Stimulated activated naive B cell treated with anti-CD40 and anti-IgM and Interleukin-4, amounts not matched to agents 10 μg/mL and 1 μg/mL and 100 μg/mL, for 72 hours (primary cell): ENCODE measurements around the gene TRERF1.

Experiments
- ATAC-seq, 2 donors: fragments of 150-1000 bp; cut with Tn5 transposase; replicated peaks; 2 replicates each; pipeline ENCODE4 v1.10.0; 2021; ENCODE audit warnings: moderate library complexity in 1 of 2
- DNase-seq: peaks from one replicate; pipeline ENCODE4 v3.0.0; 2021
- H3K27ac Mint-ChIP-seq: one replicate; pipeline ENCODE4 v1.8.0; 2022; ENCODE audit warnings: mild to moderate bottlenecking, mixed read lengths
- H3K27me3 Mint-ChIP-seq, 2 donors: one replicate each; pipeline ENCODE4 v1.8.0; 2022; ENCODE audit warnings: mixed read lengths in 2 of 2
- H3K36me3 Mint-ChIP-seq, 2 donors: one replicate each; pipeline ENCODE4 v1.8.0; 2022; ENCODE audit warnings: mixed read lengths in 2 of 2, mild to moderate bottlenecking in 1 of 2
- H3K4me1 Mint-ChIP-seq, 2 donors: one replicate each; pipeline ENCODE4 v1.8.0; 2022; ENCODE audit warnings: mixed read lengths in 2 of 2, mild to moderate bottlenecking in 1 of 2
- H3K4me3 Mint-ChIP-seq, 2 donors: one replicate each; pipeline ENCODE4 v1.8.0; 2022; ENCODE audit warnings: mild to moderate bottlenecking in 2 of 2, mixed read lengths in 2 of 2, moderate library complexity in 1 of 2
- H3K9me3 Mint-ChIP-seq, 2 donors: one replicate each; pipeline ENCODE4 v1.8.0; 2022; ENCODE audit warnings: mixed read lengths in 2 of 2, mild to moderate bottlenecking in 1 of 2

The TRERF1 gene

DNA sequence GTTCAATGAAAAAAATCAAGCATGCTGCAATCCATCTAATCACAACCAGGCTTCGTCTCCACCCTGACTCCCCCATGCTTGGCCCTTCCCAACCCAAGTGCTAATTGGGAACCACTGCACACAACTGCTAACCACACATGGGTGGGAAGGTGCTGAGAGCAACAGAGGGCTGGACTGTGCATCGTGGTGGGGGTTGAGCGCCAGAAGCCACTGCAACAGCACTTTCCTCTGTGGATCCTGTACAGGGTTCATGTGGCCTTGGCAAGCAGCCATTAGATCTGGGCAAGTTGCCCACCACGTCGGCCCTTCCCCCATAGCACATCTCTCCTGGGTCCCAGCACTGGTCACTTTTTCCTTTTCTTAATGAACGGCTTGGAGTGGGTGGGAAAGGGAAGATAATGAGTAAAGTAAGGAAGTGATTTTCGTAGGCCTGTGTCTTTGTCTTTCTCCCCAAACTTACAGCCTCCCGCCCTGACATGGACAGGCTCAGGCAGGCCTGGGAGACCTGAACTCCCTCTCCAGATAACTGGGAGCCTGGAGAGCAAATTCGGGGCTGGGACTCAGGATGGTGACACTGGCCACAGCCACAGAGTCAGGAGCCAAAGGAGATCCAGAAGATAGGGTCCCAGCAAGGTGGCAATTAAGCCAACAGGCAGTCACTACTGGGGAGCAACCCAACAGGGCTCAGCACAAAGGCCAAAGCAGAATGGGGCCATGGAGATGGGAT, 199.7 kb downstream of the TRERF1 start:
- Mint-ChIP-seq H3K9me3 (no peaks in the 10 kb centered on the region), H3K27ac (no peak overlapping the region), H3K4me1 (no peaks in the 10 kb centered on the region), H3K36me3 (peaks cover 0 to 1% of the 10 kb centered on the region in 2 donors), H3K27me3 (no peaks in the 10 kb centered on the region), H3K4me3 (no peak overlapping the region)
- no peak for ATAC-seq
- DNase-seq: no peak

DNA sequence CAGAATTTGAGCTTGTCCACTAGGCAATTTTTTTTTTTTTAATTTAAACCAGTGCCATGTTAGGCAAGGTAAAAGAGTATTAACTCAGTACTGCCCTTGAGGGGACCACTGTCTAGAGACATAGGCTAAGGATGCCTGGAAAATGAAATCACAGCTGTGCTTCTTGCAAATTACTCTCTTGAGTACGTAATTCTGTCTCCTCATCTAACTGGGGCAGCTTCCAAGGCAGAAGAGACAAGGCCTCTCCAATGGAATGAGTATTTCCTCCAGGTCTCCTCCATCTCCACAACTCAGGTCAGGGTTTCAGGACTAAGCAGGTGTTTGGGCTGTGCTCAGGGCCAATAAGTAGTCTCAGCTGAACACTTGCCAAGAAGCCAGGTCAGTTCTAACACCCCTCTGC, 200.2 kb downstream of the TRERF1 start:
- peaks cover 0 to 1% of the 10 kb centered on the region in 2 donors for H3K36me3 Mint-ChIP-seq
- H3K27ac Mint-ChIP-seq: no peak overlapping the region
- DNase-seq (no peak), ATAC-seq (no peak)
- H3K27me3 Mint-ChIP-seq: no peaks in the 10 kb centered on the region
- H3K4me1 Mint-ChIP-seq: no peaks in the 10 kb centered on the region
- no peak overlapping the region for H3K4me3 Mint-ChIP-seq
- no peaks in the 10 kb centered on the region for H3K9me3 Mint-ChIP-seq

DNA sequence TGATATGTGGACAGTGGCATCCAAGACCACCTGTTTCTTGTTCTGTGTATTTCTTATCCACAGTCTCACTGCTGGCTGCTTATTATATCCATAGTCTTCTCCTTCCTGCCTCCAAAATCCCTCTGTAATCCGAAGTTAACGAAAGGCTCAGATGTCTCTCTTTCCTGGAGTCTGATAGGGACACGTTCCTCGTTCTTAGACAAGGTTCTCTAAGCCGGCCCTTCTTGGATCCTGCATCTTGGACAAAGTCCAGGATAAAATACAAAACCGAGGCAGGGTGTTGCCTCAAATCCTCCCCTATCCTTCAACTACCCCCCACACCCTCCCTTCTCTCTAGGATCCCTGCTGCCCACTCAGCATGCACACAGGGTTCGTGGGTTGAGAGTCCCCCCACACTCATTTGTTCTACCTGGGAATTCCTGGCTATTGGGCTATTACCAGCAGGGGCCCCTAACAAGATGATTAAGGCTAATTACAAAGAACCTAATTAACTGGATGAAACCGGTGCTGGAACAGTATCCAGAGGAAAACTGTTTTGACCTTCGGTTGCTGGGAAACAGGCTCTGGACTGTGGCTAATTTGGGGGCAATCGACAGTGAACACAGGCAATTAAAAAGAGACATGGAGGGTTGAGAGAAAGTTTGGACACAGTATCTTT, 201.3 kb downstream of the TRERF1 start:
- no peak for DNase-seq
- peaks cover 0 to 1% of the 10 kb centered on the region in 2 donors for H3K36me3 Mint-ChIP-seq
- ATAC-seq: no peak
- no peak overlapping the region for H3K27ac Mint-ChIP-seq
- H3K27me3 Mint-ChIP-seq: no peaks in the 10 kb centered on the region
- H3K4me3 Mint-ChIP-seq: no peak overlapping the region
- H3K9me3 Mint-ChIP-seq: no peaks in the 10 kb centered on the region
- no peaks in the 10 kb centered on the region for H3K4me1 Mint-ChIP-seq

DNA sequence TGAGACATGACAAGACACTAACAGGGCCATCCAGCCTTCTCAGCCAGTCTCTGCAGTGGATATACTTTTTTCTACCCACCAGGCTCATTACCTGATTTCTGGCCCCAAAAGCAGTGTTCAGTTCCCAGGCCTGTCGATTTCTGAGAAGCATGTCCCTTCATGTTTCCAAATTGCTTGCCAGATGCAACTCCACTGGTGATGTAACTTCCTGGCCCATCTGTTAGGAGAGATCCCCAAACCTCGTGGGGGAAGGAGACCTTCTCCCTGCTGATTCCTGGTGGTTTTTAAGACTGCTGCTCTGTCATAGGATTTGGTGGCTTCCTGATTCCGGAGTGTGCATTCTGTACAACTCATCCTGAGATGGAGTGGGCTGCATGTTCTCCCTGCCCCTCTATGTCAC, 202.4 kb downstream of the TRERF1 start:
- DNase-seq: no peak
- no peak overlapping the region for H3K4me3 Mint-ChIP-seq
- H3K27me3 Mint-ChIP-seq: no peaks in the 10 kb centered on the region
- ATAC-seq: no peak
- no peaks in the 10 kb centered on the region for H3K4me1 Mint-ChIP-seq
- H3K36me3 Mint-ChIP-seq: no peaks in the 10 kb centered on the region
- no peak overlapping the region for H3K27ac Mint-ChIP-seq
- H3K9me3 Mint-ChIP-seq: no peaks in the 10 kb centered on the region

DNA sequence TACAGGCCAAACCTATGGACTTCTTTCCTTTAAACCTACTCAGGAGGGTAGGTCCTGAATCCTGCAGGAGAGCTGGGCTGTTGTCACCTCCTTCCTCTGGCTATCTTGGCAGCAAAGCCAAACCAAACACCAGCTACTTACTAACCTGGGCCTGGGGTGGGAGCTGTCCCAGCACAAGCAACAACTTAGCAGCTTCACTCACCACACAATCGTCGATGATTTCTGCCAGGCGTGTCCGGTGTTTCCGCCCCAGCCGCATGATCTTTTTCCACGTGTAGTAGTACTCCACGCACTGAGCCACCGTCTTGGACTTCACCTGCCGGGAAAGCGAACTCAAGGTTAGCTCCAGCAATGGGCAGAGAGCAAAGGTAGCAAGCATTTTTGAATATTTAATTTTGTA, 208.7 kb downstream of the TRERF1 start:
- ATAC-seq (no peak), DNase-seq (no peak)
- no peaks in the 10 kb centered on the region for H3K9me3 Mint-ChIP-seq
- peaks cover 0 to 3% of the 10 kb centered on the region in 2 donors for H3K36me3 Mint-ChIP-seq
- no peak overlapping the region for H3K27ac Mint-ChIP-seq
- H3K27me3 Mint-ChIP-seq: no peaks in the 10 kb centered on the region
- no peak overlapping the region for H3K4me3 Mint-ChIP-seq
- peaks cover 15 to 16% of the 10 kb centered on the region in 2 donors for H3K4me1 Mint-ChIP-seq

DNA sequence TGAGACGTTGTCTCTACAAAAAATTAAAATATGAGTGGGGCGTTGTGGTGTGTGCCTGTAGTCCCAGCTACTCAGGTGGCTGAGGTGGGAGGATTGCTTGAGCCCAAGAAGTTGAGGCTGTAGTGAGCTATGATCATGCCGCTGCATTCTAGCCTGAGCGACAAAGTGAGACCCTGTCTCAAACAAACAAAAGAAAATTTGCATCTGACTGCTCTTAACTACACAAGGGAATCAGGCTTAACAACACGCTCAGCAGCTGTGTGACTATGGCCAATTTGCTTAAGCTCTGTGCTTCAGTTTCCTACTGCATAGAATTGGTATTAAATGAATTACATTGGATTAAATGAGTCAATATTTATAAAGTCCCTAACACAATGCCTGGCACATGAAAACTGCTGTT, 209.8 kb downstream of the TRERF1 start:
- H3K27me3 Mint-ChIP-seq: no peaks in the 10 kb centered on the region
- ATAC-seq: no peak
- H3K4me3 Mint-ChIP-seq: no peak overlapping the region
- no peaks in the 10 kb centered on the region for H3K9me3 Mint-ChIP-seq
- peaks cover 0 to 3% of the 10 kb centered on the region in 2 donors for H3K36me3 Mint-ChIP-seq
- no peak overlapping the region for H3K27ac Mint-ChIP-seq
- peaks cover 19 to 21% of the 10 kb centered on the region in 2 donors for H3K4me1 Mint-ChIP-seq
- no peak for DNase-seq

DNA sequence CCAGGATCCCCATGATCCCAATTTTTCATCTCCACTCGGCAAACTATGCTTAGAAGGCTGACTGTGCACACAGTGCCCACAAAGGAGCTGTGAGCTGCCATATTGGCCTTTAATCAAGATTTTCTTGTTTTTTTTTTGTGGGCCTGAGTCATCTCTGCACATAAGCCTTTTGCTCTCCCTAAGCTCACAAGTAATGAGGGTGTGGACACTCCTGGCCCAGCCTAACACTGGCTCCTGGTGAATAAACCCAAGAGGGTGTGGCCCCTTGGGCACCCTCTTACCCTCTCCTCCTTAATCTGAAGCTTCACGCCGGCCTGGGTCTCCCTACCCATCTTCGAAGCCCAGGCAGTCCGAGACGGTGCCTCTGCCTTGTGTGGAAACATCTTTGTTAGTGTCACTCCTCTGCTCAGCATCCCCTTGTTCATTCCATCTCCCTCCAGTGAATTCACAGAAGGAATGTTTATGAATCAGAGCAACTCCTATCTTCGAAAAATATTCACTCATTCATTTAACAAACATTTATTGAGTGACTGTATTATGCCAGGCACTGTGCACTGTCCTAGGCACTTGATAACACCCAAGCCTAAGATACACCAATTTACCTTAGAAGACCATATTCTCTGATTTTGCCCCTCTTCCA, 211.9 kb downstream of the TRERF1 start:
- ATAC-seq (no peak), DNase-seq (no peak)
- Mint-ChIP-seq H3K27me3 (no peaks in the 10 kb centered on the region), H3K9me3 (no peaks in the 10 kb centered on the region), H3K4me1 (peaks cover 25 to 34% of the 10 kb centered on the region in 2 donors), H3K27ac (peak overlapping the region; percentile 48), H3K4me3 (no peak overlapping the region), H3K36me3 (peaks cover 0 to 3% of the 10 kb centered on the region in 2 donors)

DNA sequence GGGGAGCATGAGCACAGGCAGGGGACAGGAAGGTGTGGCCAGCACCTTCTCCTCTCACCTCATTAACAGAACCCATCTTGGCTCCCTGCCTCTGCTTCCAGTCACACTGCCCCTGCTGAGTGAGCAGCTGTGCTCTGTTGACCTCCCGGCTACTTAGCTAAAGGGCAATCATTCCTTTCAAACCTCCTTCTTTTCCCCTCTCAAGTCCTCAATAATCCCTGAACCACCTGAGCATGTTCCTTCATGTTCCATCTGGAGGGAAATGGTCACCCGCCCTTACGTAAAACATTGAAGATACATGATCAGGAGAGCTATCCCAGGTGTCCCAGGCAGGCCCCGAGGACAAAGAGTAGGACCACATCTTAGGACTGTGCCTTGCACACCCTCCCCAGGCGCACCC, 212.4 kb downstream of the TRERF1 start:
- no peaks in the 10 kb centered on the region for H3K9me3 Mint-ChIP-seq
- ATAC-seq: peak; percentile 16 to 33
- H3K27ac Mint-ChIP-seq: no peak overlapping the region
- H3K4me1 Mint-ChIP-seq: peaks cover 25 to 34% of the 10 kb centered on the region in 2 donors
- no peaks in the 10 kb centered on the region for H3K27me3 Mint-ChIP-seq
- H3K4me3 Mint-ChIP-seq: peak overlapping the region in 1 of 2 donors; percentile 9
- H3K36me3 Mint-ChIP-seq: peaks cover 0 to 3% of the 10 kb centered on the region in 2 donors
- DNase-seq: no peak

DNA sequence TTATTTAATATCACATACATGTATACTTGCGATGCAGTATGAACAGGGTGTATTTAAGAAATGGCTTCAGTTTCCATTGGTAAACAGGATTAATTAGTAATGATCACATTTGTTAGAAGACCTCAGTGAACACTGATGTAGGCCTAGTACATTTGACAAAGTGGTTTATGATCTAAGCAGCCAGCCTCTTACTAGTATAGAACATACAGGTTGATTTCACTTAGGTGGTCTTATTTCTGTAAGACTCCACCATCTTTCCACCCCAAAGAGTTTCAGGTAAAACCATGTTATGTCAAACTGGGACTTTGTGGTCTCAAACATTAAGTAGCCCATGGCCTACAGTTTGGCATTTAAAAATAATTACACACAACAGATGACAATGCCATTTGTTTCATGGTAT, 213.9 kb downstream of the TRERF1 start:
- peaks cover 25 to 34% of the 10 kb centered on the region in 2 donors for H3K4me1 Mint-ChIP-seq
- H3K9me3 Mint-ChIP-seq: no peaks in the 10 kb centered on the region
- DNase-seq (no peak), ATAC-seq (no peak)
- no peak overlapping the region for H3K4me3 Mint-ChIP-seq
- no peaks in the 10 kb centered on the region for H3K27me3 Mint-ChIP-seq
- H3K27ac Mint-ChIP-seq: no peak overlapping the region
- H3K36me3 Mint-ChIP-seq: peaks cover 0 to 4% of the 10 kb centered on the region in 2 donors

DNA sequence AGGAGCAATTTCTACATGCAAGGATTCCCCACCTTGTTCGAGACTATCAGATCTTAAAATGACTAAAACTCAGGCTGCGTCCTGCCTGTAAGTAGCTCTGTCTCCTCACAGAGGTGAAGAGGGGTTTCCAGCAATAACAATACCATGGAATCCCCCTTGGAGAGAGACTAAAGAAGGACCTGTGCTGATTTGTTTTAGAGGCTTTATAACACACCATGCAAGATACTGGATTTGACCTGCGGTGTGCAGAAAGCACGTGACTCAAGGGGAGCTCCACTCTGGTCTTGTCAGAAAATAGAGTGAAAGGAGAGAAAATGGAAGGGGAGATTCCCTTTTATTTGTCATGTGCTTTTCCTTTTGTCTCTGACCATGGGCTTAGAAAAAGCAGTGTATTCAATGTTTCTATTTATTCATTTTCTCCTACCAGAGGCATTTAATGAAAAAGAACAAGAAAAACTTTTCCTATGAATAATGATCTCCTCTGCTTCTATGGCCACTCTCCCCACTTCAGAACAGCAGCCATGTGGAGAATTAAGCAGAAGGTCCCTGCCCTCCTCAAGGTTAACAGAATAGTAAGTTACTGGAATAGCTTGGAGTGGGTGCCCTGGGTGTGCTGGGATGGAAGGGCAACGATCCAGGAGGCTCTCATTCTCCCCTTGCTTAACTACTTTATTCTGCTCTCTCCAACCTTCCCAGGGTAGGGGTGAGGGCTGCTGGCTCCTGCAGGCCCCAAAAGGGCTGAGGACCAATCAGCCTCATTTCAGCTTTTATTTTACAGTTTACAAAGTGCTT, 214.8 kb downstream of the TRERF1 start:
- Mint-ChIP-seq H3K4me3 (no peak overlapping the region), H3K4me1 (peaks cover 25 to 34% of the 10 kb centered on the region in 2 donors), H3K27ac (peak overlapping the region; percentile 66), H3K36me3 (peaks cover 0 to 4% of the 10 kb centered on the region in 2 donors), H3K27me3 (no peaks in the 10 kb centered on the region), H3K9me3 (no peaks in the 10 kb centered on the region)
- DNase-seq: no peak
- peak; percentile 20 to 56 for ATAC-seq

DNA sequence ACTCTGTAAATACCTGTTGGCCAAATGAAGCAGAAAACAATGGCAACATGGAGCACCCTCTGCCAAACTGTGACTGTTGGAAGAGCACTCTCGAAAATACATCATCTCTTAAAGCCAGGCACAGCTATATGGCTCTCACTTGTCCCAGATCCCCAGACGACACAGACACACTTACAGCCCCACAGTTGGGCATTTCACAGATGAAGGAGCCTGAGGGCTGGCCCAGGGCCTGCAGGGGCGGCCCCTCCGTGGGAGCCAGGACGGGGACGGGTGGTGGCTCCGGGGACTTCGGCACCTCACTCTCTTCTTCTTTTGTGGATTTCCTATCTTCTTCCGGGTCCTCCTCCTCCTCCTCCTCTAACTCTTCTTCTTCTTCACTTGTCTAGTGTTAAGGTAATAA, 215.7 kb downstream of the TRERF1 start:
- Mint-ChIP-seq H3K27ac (no peak overlapping the region), H3K9me3 (no peaks in the 10 kb centered on the region), H3K4me3 (no peak overlapping the region), H3K27me3 (no peaks in the 10 kb centered on the region), H3K4me1 (peaks cover 25 to 34% of the 10 kb centered on the region in 2 donors), H3K36me3 (peaks cover 0 to 4% of the 10 kb centered on the region in 2 donors)
- ATAC-seq (no peak), DNase-seq (no peak)

DNA sequence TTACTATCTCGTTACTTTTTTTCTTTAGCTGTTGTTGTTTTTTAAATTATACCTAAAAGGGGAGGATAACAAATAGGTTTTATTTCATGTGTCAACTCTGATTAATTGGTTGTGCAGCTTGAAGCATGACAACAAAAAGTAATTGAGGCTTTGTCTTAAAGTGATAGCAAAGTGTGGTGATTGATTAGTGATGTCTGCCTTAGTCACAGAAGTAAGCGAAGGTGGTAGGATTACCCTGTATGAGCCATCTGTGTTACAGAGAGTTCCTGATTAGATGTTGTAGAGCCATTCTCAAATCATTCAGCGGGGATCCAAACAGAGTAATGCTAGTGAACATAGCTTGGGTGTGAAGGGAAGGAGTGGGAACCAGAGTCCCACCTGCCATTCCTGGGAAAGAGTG, 219.7 kb downstream of the TRERF1 start:
- H3K27ac Mint-ChIP-seq: no peak overlapping the region
- H3K4me1 Mint-ChIP-seq: peaks cover 10 to 14% of the 10 kb centered on the region in 2 donors
- peaks cover 0 to 2% of the 10 kb centered on the region in 2 donors for H3K36me3 Mint-ChIP-seq
- no peaks in the 10 kb centered on the region for H3K9me3 Mint-ChIP-seq
- DNase-seq (no peak), ATAC-seq (no peak)
- no peak overlapping the region for H3K4me3 Mint-ChIP-seq
- H3K27me3 Mint-ChIP-seq: no peaks in the 10 kb centered on the region

DNA sequence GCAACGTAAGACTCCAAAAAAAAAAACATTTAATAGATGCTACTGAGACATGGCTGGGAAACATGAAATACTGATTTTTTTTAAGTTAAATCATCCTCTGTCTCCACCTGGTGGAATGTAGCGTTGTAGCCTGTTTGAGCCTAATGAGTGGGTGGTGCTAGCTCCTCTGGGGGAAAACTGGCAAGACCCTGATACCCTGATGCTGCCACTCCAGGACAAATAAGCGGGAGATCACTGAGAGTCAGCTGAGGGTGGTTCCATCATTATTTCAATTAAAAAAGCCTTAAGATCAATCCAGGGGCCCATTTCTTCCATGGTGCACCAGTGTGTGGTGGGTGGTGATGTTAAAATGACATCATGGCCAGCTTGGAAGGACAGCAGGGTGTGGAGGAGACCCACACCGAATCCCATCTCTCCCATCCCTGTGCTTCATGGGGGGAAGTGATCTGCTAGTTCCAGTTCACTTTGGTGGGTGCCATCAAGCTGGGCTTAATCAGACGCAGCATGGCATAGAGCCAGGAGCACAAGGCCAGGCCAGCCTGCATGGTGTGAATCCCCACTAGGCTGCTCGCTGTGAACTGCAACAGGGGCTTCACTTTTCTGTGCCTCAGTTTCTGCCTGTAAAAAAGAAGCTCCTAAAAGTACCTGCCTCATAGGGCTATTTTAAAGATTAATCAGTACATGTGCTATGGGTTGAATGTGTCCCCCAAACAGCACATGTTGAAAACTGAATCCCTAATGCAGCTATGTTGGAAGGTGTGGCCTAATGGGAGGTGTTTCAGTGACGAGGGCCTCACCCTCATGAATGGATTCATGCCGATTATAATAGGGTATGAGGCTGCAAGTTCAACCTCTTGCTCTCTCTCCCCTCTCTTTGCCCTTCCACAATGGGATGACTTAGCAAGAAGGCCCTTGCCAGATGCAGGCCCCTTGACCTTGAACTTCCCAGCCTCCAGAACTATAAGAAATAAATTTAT, 221.1 kb downstream of the TRERF1 start:
- Mint-ChIP-seq H3K27ac (no peak overlapping the region), H3K27me3 (no peaks in the 10 kb centered on the region), H3K4me3 (no peak overlapping the region), H3K4me1 (peaks cover under 1 to 3% of the 10 kb centered on the region in 2 donors), H3K9me3 (no peaks in the 10 kb centered on the region), H3K36me3 (peaks cover 0 to 2% of the 10 kb centered on the region in 2 donors)
- DNase-seq (no peak), ATAC-seq (peak; percentile 39 to 41)
